GM21515 (cell line): Measurements from ENCODE around the gene PIK3R2.

ENCODE experiments used
- ATAC-seq: cut with Tn5 transposase; IDR thresholded peaks from one replicate; pipeline ENCODE4 v1.9.1; 2021; ENCODE audit not compliant: unreplicated experiment

The PIK3R2 gene

GRCh38 chr19:18122860-18123795 lies 29.8 kb upstream of the PIK3R2 start:
- ATAC-seq, result no peak

- ATAC-seq, result no peak
Measured at GRCh38 chr19:18123819-18124218, 29.1 kb upstream of the PIK3R2 start.

GRCh38 chr19:18126097-18126496 lies 26.9 kb upstream of the PIK3R2 start:
- no peak for ATAC-seq

GRCh38 chr19:18128044-18128443 lies 24.9 kb upstream of the PIK3R2 start:
- ATAC-seq, result no peak

- no peak for ATAC-seq
Measured at GRCh38 chr19:18128805-18129204, 24.2 kb upstream of the PIK3R2 start.

GRCh38 chr19:18130523-18131242 lies 22.3 kb upstream of the PIK3R2 start:
- no peak for ATAC-seq

GRCh38 chr19:18131841-18132596 lies 20.9 kb upstream of the PIK3R2 start:
- ATAC-seq, result no peak

GRCh38 chr19:18135712-18136584 lies 17.0 kb upstream of the PIK3R2 start:
- no peak for ATAC-seq

GRCh38 chr19:18137242-18137641 lies 15.7 kb upstream of the PIK3R2 start:
- ATAC-seq, result no peak

GRCh38 chr19:18137657-18138339 lies 15.2 kb upstream of the PIK3R2 start:
- no peak for ATAC-seq

- ATAC-seq, result no peak
Measured at GRCh38 chr19:18140473-18140872, 12.5 kb upstream of the PIK3R2 start.

- ATAC-seq, result no peak
Measured at GRCh38 chr19:18141031-18141430, 11.9 kb upstream of the PIK3R2 start.

- ATAC-seq, result no peak
Measured at GRCh38 chr19:18143902-18144301, 9.1 kb upstream of the PIK3R2 start.

- no peak for ATAC-seq
Measured at GRCh38 chr19:18144361-18144760, 8.6 kb upstream of the PIK3R2 start.

GRCh38 chr19:18144906-18145305 lies 8.1 kb upstream of the PIK3R2 start:
- no peak for ATAC-seq

GRCh38 chr19:18145391-18145999 lies 7.5 kb upstream of the PIK3R2 start:
- no peak for ATAC-seq

GRCh38 chr19:18147396-18147795 lies 5.6 kb upstream of the PIK3R2 start:
- no peak for ATAC-seq

GRCh38 chr19:18149596-18149975 lies 3.4 kb upstream of the PIK3R2 start:
- ATAC-seq, result no peak

- no peak for ATAC-seq
Measured at GRCh38 chr19:18150776-18151624, 2.0 kb upstream of the PIK3R2 start.
